ENCODE results near the gene RSF1. TPM values are rescaled to one million over a fixed set of nuclear protein-coding genes. Genes with fewer than 3 reads are reported as not detected.

The RSF1 gene
- polyA plus RNA-seq, 1 experiment, result 26.8 TPM

DNA sequence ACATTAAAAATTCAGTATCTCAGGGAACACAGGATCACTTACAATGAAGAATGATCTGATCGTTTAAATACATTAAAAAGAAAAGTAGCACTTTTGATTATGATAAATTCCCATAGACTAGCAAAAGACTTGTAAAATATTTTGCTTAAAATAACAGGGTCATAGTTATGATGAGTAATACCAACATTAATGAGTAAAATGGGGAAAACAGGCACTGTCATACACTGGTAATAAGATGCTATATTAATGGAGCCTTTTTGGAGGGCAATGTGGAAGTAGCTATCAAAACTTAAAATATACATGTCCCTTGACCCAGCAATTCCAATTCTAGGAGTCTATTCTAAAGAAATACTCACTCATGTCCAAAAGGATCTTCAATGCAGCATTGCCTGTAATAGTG lies 121.1 kb downstream of the RSF1 start:
- POLR2A ChIA-PET, result no interaction called here
- CTCF ChIA-PET, result no interaction called here
- DNase-seq (ENCODE audit: low read depth, low spot score), result no peak
- Histone ChIP-seq H3K9me3 (ENCODE audit: control insufficient read depth, insufficient read depth, low read length) (no peaks in the 10 kb centered on the region), H3K4me3 (ENCODE audit: low read depth, low read length) (no peak overlapping the region), H3K27ac (ENCODE audit: low read depth, low read length) (no peak overlapping the region), H3K27me3 (ENCODE audit: control insufficient read depth, insufficient read depth, low read length) (no peaks in the 10 kb centered on the region)
- TF ChIP-seq, protein P1, sequence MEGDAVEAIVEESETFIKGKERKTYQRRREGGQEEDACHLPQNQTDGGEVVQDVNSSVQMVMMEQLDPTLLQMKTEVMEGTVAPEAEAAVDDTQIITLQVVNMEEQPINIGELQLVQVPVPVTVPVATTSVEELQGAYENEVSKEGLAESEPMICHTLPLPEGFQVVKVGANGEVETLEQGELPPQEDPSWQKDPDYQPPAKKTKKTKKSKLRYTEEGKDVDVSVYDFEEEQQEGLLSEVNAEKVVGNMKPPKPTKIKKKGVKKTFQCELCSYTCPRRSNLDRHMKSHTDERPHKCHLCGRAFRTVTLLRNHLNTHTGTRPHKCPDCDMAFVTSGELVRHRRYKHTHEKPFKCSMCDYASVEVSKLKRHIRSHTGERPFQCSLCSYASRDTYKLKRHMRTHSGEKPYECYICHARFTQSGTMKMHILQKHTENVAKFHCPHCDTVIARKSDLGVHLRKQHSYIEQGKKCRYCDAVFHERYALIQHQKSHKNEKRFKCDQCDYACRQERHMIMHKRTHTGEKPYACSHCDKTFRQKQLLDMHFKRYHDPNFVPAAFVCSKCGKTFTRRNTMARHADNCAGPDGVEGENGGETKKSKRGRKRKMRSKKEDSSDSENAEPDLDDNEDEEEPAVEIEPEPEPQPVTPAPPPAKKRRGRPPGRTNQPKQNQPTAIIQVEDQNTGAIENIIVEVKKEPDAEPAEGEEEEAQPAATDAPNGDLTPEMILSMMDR (IDR thresholded peaks at IDR 0.05; ENCODE audit: low read depth, low read length), result no peak

DNA sequence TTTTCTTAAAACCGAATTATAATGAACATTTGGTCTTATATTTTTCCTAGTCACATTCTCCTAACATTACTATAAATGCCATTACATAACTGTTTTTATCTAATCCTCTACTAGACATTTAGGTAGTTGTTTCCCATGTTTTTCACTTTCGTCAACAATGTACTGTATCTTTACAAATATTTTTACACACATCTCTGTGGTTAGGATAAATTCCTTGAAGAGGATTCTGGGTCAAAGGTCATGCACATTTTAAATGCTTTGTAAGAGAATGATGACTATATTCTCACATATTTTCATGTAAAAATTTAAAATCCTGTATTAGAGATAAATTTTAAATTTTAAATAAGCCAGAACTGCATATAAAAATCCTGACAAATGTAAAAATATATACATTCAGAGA lies 121.6 kb downstream of the RSF1 start:
- TF ChIP-seq, protein P1 (IDR thresholded peaks at IDR 0.05; ENCODE audit: low read depth, low read length), result no peak
- DNase-seq (ENCODE audit: low read depth, low spot score), result no peak
- H3K9me3 ChIP-seq (ENCODE audit: control insufficient read depth, insufficient read depth, low read length), result no peaks in the 10 kb centered on the region
- ChIA-PET CTCF (no interaction called here), POLR2A (no interaction called here)
- H3K27ac ChIP-seq (ENCODE audit: low read depth, low read length), result no peak overlapping the region
- no peak overlapping the region for H3K4me3 ChIP-seq (ENCODE audit: low read depth, low read length)
- no peaks in the 10 kb centered on the region for H3K27me3 ChIP-seq (ENCODE audit: control insufficient read depth, insufficient read depth, low read length)

DNA sequence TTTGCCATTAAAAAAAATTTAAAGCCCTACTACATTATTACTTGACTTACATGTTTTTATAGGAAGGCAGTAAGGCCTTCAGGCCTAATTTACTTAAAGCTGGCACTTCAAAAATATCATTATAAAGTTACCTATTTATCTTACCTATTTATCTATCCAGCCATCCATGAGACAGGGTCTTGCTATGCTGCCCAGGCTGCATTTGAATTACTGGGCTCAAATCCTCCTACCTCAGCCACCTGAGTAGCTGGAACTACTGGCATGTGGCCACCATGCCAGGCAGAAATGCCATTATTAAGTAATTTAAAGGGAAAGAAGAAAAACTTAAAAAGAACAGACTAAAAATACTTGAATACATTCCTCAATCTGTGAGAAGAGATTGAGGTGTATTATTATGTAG lies 122.7 kb downstream of the RSF1 start:
- DNase-seq (ENCODE audit: low read depth, low spot score), result no peak
- ChIA-PET POLR2A (no interaction called here), CTCF (no interaction called here)
- no peaks in the 10 kb centered on the region for H3K9me3 ChIP-seq (ENCODE audit: control insufficient read depth, insufficient read depth, low read length)
- TF ChIP-seq, protein P1 (IDR thresholded peaks at IDR 0.05; ENCODE audit: low read depth, low read length), result no peak
- H3K27me3 ChIP-seq (ENCODE audit: control insufficient read depth, insufficient read depth, low read length), result no peaks in the 10 kb centered on the region
- H3K27ac ChIP-seq (ENCODE audit: low read depth, low read length), result no peak overlapping the region
- no peak overlapping the region for H3K4me3 ChIP-seq (ENCODE audit: low read depth, low read length)

DNA sequence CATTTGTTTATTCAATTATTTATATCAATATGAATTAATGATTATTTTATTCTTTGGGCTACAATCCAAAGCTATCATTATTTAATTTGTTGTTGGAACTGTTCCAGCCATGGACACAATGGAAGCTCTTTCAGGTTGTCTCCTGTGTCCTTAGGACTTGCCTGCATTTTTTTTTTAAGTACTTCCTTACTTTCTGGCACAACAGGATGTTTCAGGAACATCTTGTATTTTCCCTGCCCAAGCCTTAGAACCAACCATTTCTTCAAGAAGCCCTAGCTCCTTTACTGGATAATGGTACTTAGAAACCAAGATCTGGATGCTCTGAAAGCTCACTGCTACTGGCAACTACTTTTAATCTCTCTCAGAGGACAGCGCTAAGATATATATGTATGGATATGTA lies 125.1 kb downstream of the RSF1 start:
- DNase-seq (ENCODE audit: low read depth, low spot score), result no peak
- ChIA-PET POLR2A (interaction anchor here (0.6 kb wide), 1 partner anchor 84 kb away, joined by 5 read pairs; no protein-coding TSS in a partner anchor), CTCF (interaction anchor here (0.6 kb wide), 1 partner anchor 777 kb away, joined by 4 read pairs; no protein-coding TSS in a partner anchor)
- TF ChIP-seq, protein P1 (IDR thresholded peaks at IDR 0.05; ENCODE audit: low read depth, low read length), result no peak
- no peak overlapping the region for H3K4me3 ChIP-seq (ENCODE audit: low read depth, low read length)
- no peaks in the 10 kb centered on the region for H3K9me3 ChIP-seq (ENCODE audit: control insufficient read depth, insufficient read depth, low read length)
- H3K27me3 ChIP-seq (ENCODE audit: control insufficient read depth, insufficient read depth, low read length), result no peaks in the 10 kb centered on the region
- H3K27ac ChIP-seq (ENCODE audit: low read depth, low read length), result no peak overlapping the region

DNA sequence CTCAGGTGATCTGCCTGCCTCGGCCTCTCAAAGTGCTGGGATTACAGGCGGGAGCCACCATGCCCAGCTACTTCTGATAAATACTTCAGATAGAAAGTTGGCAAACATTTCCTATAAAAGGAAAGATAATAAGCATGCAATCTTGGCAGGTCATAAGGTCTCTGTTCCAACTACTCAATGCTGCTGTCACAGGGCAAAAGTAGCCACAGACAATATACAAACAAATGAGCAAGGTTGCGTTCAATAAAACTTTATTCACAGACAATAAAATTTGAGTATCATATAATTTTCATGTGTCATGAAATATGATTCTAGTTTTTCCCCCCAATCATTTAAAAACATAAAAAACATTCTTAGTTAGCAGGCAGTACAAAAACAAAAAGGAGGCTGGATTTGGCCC lies 129.9 kb downstream of the RSF1 start:
- Histone ChIP-seq H3K27ac (ENCODE audit: low read depth, low read length) (no peak overlapping the region), H3K27me3 (ENCODE audit: control insufficient read depth, insufficient read depth, low read length) (no peaks in the 10 kb centered on the region), H3K9me3 (ENCODE audit: control insufficient read depth, insufficient read depth, low read length) (no peaks in the 10 kb centered on the region), H3K4me3 (ENCODE audit: low read depth, low read length) (no peak overlapping the region)
- TF ChIP-seq, protein P1 (IDR thresholded peaks at IDR 0.05; ENCODE audit: low read depth, low read length), result no peak
- POLR2A ChIA-PET, result no interaction called here
- no peak for DNase-seq (ENCODE audit: low read depth, low spot score)
- CTCF ChIA-PET, result no interaction called here
